NAMALWA (cell line): ENCODE data around the gene RAI14.
"Not testable (repeated sequence)": the region's sequence is repeated elsewhere in the genome, so short reads cannot be mapped to it uniquely, and the experiment has no call there.

Experiments used
- DNase-seq: peaks from one replicate; pipeline ENCODE4 v3.0.0-alpha.2; 2015; ENCODE audit warnings: low spot score

Gene RAI14

GRCh38 chr5:34771076-34771475 is 114.9 kb downstream of the RAI14 start:
- DNase-seq, result no peak

GRCh38 chr5:34772267-34773098 is 116.4 kb downstream of the RAI14 start:
- DNase-seq, result no peak

GRCh38 chr5:34774139-34774538 is 118.0 kb downstream of the RAI14 start:
- no peak for DNase-seq

GRCh38 chr5:34774678-34775077 is 118.5 kb downstream of the RAI14 start:
- DNase-seq, result not testable (repeated sequence)

GRCh38 chr5:34775886-34776285 is 119.8 kb downstream of the RAI14 start:
- no peak for DNase-seq

GRCh38 chr5:34778091-34778850 is 122.1 kb downstream of the RAI14 start:
- no peak for DNase-seq

- not testable (repeated sequence) for DNase-seq
Observed at GRCh38 chr5:34783892-34784291, 127.8 kb downstream of the RAI14 start.

GRCh38 chr5:34787035-34787434 is 130.9 kb downstream of the RAI14 start:
- no peak for DNase-seq

GRCh38 chr5:34789021-34789531 is 132.9 kb downstream of the RAI14 start:
- no peak for DNase-seq

GRCh38 chr5:34789639-34790038 is 133.5 kb downstream of the RAI14 start:
- DNase-seq, result no peak

- no peak for DNase-seq
Observed at GRCh38 chr5:34790069-34790468, 133.9 kb downstream of the RAI14 start.

GRCh38 chr5:34791761-34792244 is 135.7 kb downstream of the RAI14 start:
- no peak for DNase-seq

GRCh38 chr5:34802834-34803563 is 146.9 kb downstream of the RAI14 start:
- DNase-seq, result no peak

- no peak for DNase-seq
Observed at GRCh38 chr5:34803974-34804732, 148.0 kb downstream of the RAI14 start.

- DNase-seq, result no peak
Observed at GRCh38 chr5:34804913-34805312, 148.8 kb downstream of the RAI14 start.

GRCh38 chr5:34806532-34806931 is 150.4 kb downstream of the RAI14 start:
- DNase-seq, result no peak

- no peak for DNase-seq
Observed at GRCh38 chr5:34811706-34812105, 155.6 kb downstream of the RAI14 start.

- DNase-seq, result no peak
Observed at GRCh38 chr5:34813509-34813908, 157.4 kb downstream of the RAI14 start.

GRCh38 chr5:34817558-34818351 is 161.6 kb downstream of the RAI14 start:
- DNase-seq, result no peak

GRCh38 chr5:34818717-34819116 is 162.6 kb downstream of the RAI14 start:
- DNase-seq, result no peak

- DNase-seq, result no peak
Observed at GRCh38 chr5:34820593-34820992, 164.5 kb downstream of the RAI14 start.
